GM12801 (cell line): ENCODE data around the gene SPRR2G.

Experiments
- CTCF ChIP-seq: IDR thresholded peaks from one replicate; pipeline ENCODE4 v1.5.1; 2011; ENCODE audit warnings: control low read depth; ENCODE audit not compliant: insufficient read length; ENCODE audit errors: extremely low read depth

The SPRR2G gene

GRCh38 chr1:153174624-153175023, 23.9 kb upstream of the SPRR2G start:
- TF ChIP-seq CTCF = no peak

GRCh38 chr1:153168686-153169085, 18.0 kb upstream of the SPRR2G start:
- no peak for TF ChIP-seq CTCF

- no peak for TF ChIP-seq CTCF
Measured at GRCh38 chr1:153155541-153155940, 4.9 kb upstream of the SPRR2G start.

GRCh38 chr1:153152481-153152880, 1.8 kb upstream of the SPRR2G start:
- TF ChIP-seq CTCF = no peak

GRCh38 chr1:153141377-153141776, 9.3 kb downstream of the SPRR2G start:
- no peak for TF ChIP-seq CTCF

GRCh38 chr1:153140484-153140883, 10.2 kb downstream of the SPRR2G start:
- no peak for TF ChIP-seq CTCF

- TF ChIP-seq CTCF = no peak
Measured at GRCh38 chr1:153133743-153134142, 16.9 kb downstream of the SPRR2G start.

- TF ChIP-seq CTCF = no peak
Measured at GRCh38 chr1:153133267-153133666, 17.4 kb downstream of the SPRR2G start.
